ENCODE data around the gene IFI6.

- TF ChIP-seq CTCF (IDR thresholded peaks at IDR 0.05) (no peak), POLR2A (IDR thresholded peaks at IDR 0.05) (no peak)
Measured at GRCh38 chr1:27617420-27617819, 54.6 kb downstream of the IFI6 start.
